Ovary (tissue), 9 donors: ENCODE data around the gene FGFR4. TPM values are rescaled to one million over a fixed set of nuclear protein-coding genes. Genes with fewer than 3 reads are reported as not detected.

ENCODE experiments used
- DNase-seq, 5 donors: peaks; one replicate each; pipeline ENCODE4 v3.0.0-alpha.2; 2019 to 2020
- H3K27ac ChIP-seq, 2 donors: fragments of 200-600 bp; one replicate each; pipeline versions ENCODE4 v1.5.1 to v1.8.0; 2019 to 2022
- H3K27me3 ChIP-seq: fragments of 200-600 bp; one replicate; pipeline ENCODE4 v1.8.0; 2022
- H3K36me3 ChIP-seq: fragments of 200-600 bp; sonication (generic); one replicate; pipeline ENCODE4 v1.5.1; 2019
- H3K4me1 ChIP-seq: one replicate; pipeline ENCODE4 v1.8.1; 2013; ENCODE audit warnings: mild to moderate bottlenecking, moderate library complexity; ENCODE audit not compliant: insufficient read depth
- H3K4me3 ChIP-seq: fragments of 200-600 bp; sonication (generic); one replicate; pipeline ENCODE4 v1.5.1; 2017
- H3K9me3 ChIP-seq, 2 donors: fragments of 200-600 bp in 1 of 2; sonication (generic) in 1 of 2; one replicate each; pipeline versions ENCODE4 v1.5.1 to v1.8.1; 2013 to 2019; ENCODE audit warnings: mild to moderate bottlenecking in 1 of 2, moderate library complexity in 1 of 2
- CTCF ChIP-seq, 3 donors: fragments of 450-650 bp in 2 of 3; fragments of 200-600 bp in 1 of 3; IDR thresholded peaks; one replicate each; pipeline versions ENCODE4 v1.5.1 to v1.8.0; 2016 to 2022; ENCODE audit warnings: antibody characterized with exemption in 3 of 3, mild to moderate bottlenecking in 1 of 3
- EP300 ChIP-seq: sonication (generic); formaldehyde crosslinking; IDR thresholded peaks from one replicate; pipeline ENCODE4 v1.6.1; 2017; ENCODE audit warnings: antibody characterized with exemption
- POLR2A ChIP-seq: fragments of 450-650 bp; IDR thresholded peaks from one replicate; pipeline ENCODE4 v1.6.1; 2017; ENCODE audit warnings: antibody characterized with exemption, mild to moderate bottlenecking, moderate library complexity
- WGBS, 3 donors: extraction: QIAGEN DNeasy Blood & Tissue Kit in 1 of 3; methylation state at CpG; one replicate each; pipeline versions ENCODE4 v1.1.5 to v1.1.7; 2013 to 2017; 5-methylcytosine and 5-hydroxymethylcytosine counted together
- intact Hi-C, 4 donors: fragments of 100-400 bp; cut with DNase I; formaldehyde crosslinking; loops; one replicate each; pipeline versions ENCODE4 v1.11.0 to v1.15.1; 2022 to 2023
- polyA plus RNA-seq, 2 donors: library from polyadenylated mRNA; stranded (reverse); fragments of 200-250 nt in 1 of 2; fragments of 350-450 nt in 1 of 2; fragmentation: Illumina TruSeq in 1 of 2; extraction: RNeasy Lipid Tissue Mini Kit (QIAGEN cat#74804) in 1 of 2; gene quantifications; one replicate each; pipeline ENCODE4 v1.2.3, GENCODE V29; 2013 to 2014
- total RNA-seq, 7 donors: library from RNA; depleted of rRNA in 2 of 7; stranded (reverse); fragments of >200 nt in 2 of 7; fragmentation: NEBNext Ultra II Directional in 3 of 7; extraction: Animal tissue kit (Norgen Biotek cat#: 25700) in 3 of 7; gene quantifications; one replicate each; pipeline versions ENCODE4 v1.1.0 to v1.2.4, GENCODE V29; 2016 to 2023
- donor health status: DM: no; HTN: no; CAD: no; lungs with moderate emphysema.
- donor health status: DM: no; HTN: no; CAD: no.
- donor health status: Bipolar disorder and iron deficiency.
- donor health status: DM: yes; HTN: yes; CAD: no.
- donor health status: DM: no; HTN: no; CAD: no.
- donor health status: DM: yes; HTN: yes; CAD: no.

FGFR4 gene
- total and polyA plus RNA-seq, 9 donors: 2.7 to 90.3 (median 25.6) TPM

GRCh38 chr5:177100714-177101121 is 14.0 kb downstream of the FGFR4 start:
- DNase-seq: no peak
- peaks cover 20% of the 10 kb centered on the region for H3K4me1 ChIP-seq
- H3K4me3 ChIP-seq: no peak overlapping the region
- 45 to 61% (median 46%) methylated on average over 6 of the region's 6 CpGs for WGBS, 3 donors
- intact Hi-C loops: loop anchor here in 1 of 4 donors (10.0 kb wide), 1 partner anchor 134 kb away; no protein-coding TSS in a partner anchor
- H3K36me3 ChIP-seq: no peaks in the 10 kb centered on the region
- no peaks in the 10 kb centered on the region for H3K9me3 ChIP-seq
- no peak for TF ChIP-seq POLR2A
- TF ChIP-seq CTCF (IDR thresholded peaks at IDR 0.05): no peak
- no peak for TF ChIP-seq EP300
- H3K27me3 ChIP-seq: no peaks in the 10 kb centered on the region
- H3K27ac ChIP-seq: no peak overlapping the region

GRCh38 chr5:177103523-177104253 is 17.0 kb downstream of the FGFR4 start:
- no peak for TF ChIP-seq POLR2A
- peaks cover 3% of the 10 kb centered on the region for H3K4me1 ChIP-seq
- no peak overlapping the region for H3K4me3 ChIP-seq
- intact Hi-C loops: loop anchor here in 1 of 4 donors (10.0 kb wide), 1 partner anchor 131 kb away; no protein-coding TSS in a partner anchor
- H3K9me3 ChIP-seq: no peaks in the 10 kb centered on the region
- no peak overlapping the region for H3K27ac ChIP-seq
- 60 to 74% (median 68%) methylated on average over 9 of the region's 9 CpGs for whole genome bisulfite sequencing, 3 donors
- DNase-seq: no peak
- H3K27me3 ChIP-seq: no peaks in the 10 kb centered on the region
- H3K36me3 ChIP-seq: no peaks in the 10 kb centered on the region

- TF ChIP-seq EP300 (no peak), POLR2A (no peak), CTCF (IDR thresholded peaks at IDR 0.05) (no peak)
- Histone ChIP-seq H3K4me3 (no peak overlapping the region), H3K27me3 (no peaks in the 10 kb centered on the region), H3K9me3 (no peaks in the 10 kb centered on the region), H3K4me1 (peaks cover 10% of the 10 kb centered on the region), H3K36me3 (no peaks in the 10 kb centered on the region), H3K27ac (no peak overlapping the region)
- 77 to 83% (median 82%) methylated on average over 24 of the region's 24 CpGs for WGBS, 3 donors
- no peak for DNase-seq
- intact Hi-C loops: loop anchor here in 1 of 4 donors (10.0 kb wide), 1 partner anchor 129 kb away; no protein-coding TSS in a partner anchor
Measured at GRCh38 chr5:177105691-177106476, 19.2 kb downstream of the FGFR4 start.

GRCh38 chr5:177107159-177107558 is 20.4 kb downstream of the FGFR4 start:
- TF ChIP-seq CTCF (IDR thresholded peaks at IDR 0.05) (no peak), EP300 (no peak), POLR2A (no peak)
- no peak overlapping the region for H3K4me3 ChIP-seq
- H3K9me3 ChIP-seq: no peaks in the 10 kb centered on the region
- H3K27ac ChIP-seq: no peak overlapping the region
- peaks cover 10% of the 10 kb centered on the region for H3K4me1 ChIP-seq
- H3K36me3 ChIP-seq: no peaks in the 10 kb centered on the region
- DNase-seq: no peak
- intact Hi-C loops: loop anchor here in 1 of 4 donors (10.0 kb wide), 1 partner anchor 128 kb away; no protein-coding TSS in a partner anchor
- 84 to 89% (median 86%) methylated on average over 4 of the region's 4 CpGs for WGBS, 3 donors
- H3K27me3 ChIP-seq: no peaks in the 10 kb centered on the region
